ENCODE measurements around the gene RBM33. TPM values are rescaled to one million over a fixed set of nuclear protein-coding genes. Genes with fewer than 3 reads are reported as not detected.

The RBM33 gene
- total and polyA plus RNA-seq, 2 of the 13 experiments (the other 11 are each of a cell fraction or from before 2014, with no cell fraction given), result 12.4 to 28.9 TPM

DNA sequence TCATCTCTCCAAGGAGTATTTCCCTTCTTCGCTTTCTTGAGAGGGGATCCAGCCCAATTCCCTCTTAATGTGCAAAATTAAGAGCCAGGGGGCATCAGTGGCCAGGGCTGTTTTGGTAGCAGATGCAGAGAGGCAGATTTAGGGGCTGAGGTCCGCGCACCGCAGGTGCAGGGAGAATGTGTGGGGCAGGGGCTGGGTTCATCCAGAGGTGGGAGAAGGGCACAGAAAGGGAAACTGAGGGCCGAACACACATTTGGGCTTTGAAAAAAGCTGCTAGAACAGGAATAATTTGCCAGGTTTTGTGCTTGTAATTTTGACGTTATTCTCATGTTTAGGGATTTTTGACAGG, 174.3 kb downstream of the RBM33 start (continued):
- no peak for TF ChIP-seq ZNF225 (CRISPR knock-in tag; IDR thresholded peaks at IDR 0.05)

DNA sequence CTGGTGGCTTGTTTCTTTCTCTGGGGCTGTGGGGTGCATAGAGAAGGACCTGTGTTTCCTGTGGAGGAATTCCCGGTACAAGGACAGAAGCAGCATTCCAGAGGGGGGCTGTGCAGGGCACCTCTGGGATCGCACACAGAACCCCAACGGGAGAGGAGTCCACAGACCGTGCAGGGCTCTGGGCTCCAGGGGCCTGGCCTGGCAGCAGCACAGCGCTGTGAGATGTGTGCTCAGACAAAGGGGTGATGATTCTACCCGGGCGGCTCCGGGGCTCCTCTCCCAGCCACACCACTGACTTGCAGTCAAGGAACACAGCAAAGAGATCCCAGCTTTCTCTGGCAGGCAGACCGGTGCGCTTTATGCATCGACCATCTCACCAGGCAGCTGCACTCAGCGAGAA, 174.7 kb downstream of the RBM33 start:
- no peak overlapping the region for H3K9ac ChIP-seq (ENCODE audit: insufficient read depth, low read depth, low read length)
- no peaks in the 10 kb centered on the region for H3K36me3 ChIP-seq (replicated peaks in 1 of 2; ENCODE audit: control insufficient read depth in 1 of 2, insufficient read depth in 2 of 2, low read length in 2 of 2)
- no peaks in the 10 kb centered on the region for H3K9me3 ChIP-seq (ENCODE audit: low read length)
- no peak overlapping the region for H3K27ac ChIP-seq (ENCODE audit: extremely low read length, insufficient read depth, low read length)
- H4K20me1 ChIP-seq (ENCODE audit: insufficient read depth, low read length), result peaks cover 5% of the 10 kb centered on the region; the same call in 1 of the 2 replicates
- ATAC-seq, result no peak
- H3K4me2 ChIP-seq (ENCODE audit: low read depth, low read length), result no peak overlapping the region
- H3K27me3 ChIP-seq (ENCODE audit: control insufficient read depth in 1 of 2, insufficient read depth in 2 of 2, low read length in 2 of 2), result peaks cover 8 to 76% of the 10 kb centered on the region in 2 experiments
- no peak for DNase-seq (ENCODE audit: low spot score)
- in situ Hi-C loops (cut with HindIII; ENCODE audit: extremely low pct_ligation_motif_present, low pct_unique_long_range_greater_than_20kb) (loop anchor here (5.0 to 25.0 kb wide), 3 partner anchors 146 to 818 kb away; partner anchors contain the start of gene RNF32), intact Hi-C loops (cut with micrococcal nuclease; ENCODE audit: unreplicated experiment) (no loop called here)
- H2AFZ ChIP-seq (ENCODE audit: low read length), result no peak overlapping the region
- peaks cover under 1% of the 10 kb centered on the region; the same call in 1 of the 2 replicates for H3K4me1 ChIP-seq (ENCODE audit: insufficient read depth, low read length)
- no TSS peak for BruUV-seq (replicated peaks)
- no peaks in the 10 kb centered on the region for H3K79me2 ChIP-seq (ENCODE audit: insufficient read depth, low read length)
- TF ChIP-seq ZNF790 (CRISPR knock-in tag; IDR thresholded peaks at IDR 0.05; ENCODE audit: borderline replicate concordance) (no peak), RBFOX2 (IDR thresholded peaks at IDR 0.05; ENCODE audit: low read depth, low read length) (no peak), KLF12 (CRISPR knock-in tag; IDR thresholded peaks at IDR 0.05; ENCODE audit: borderline replicate concordance) (no peak), ZNF30 (CRISPR knock-in tag; IDR thresholded peaks at IDR 0.05) (no peak), ZNF878 (CRISPR knock-in tag; IDR thresholded peaks at IDR 0.05) (no peak), ZNF468 (CRISPR knock-in tag; IDR thresholded peaks at IDR 0.05) (no peak), ARNTL (CRISPR knock-in tag; IDR thresholded peaks at IDR 0.05) (no peak), NCOA1 (CRISPR knock-in tag; IDR thresholded peaks at IDR 0.05) (no peak), MTA1 (CRISPR knock-in tag; IDR thresholded peaks at IDR 0.05; ENCODE audit: borderline replicate concordance) (no peak)
- ChIA-PET POLR2A (no interaction called here), CTCF (ENCODE audit: low intra/inter-chr PET ratio, low total read pairs) (interaction anchor here (0.6 kb wide), 1 partner anchor 149 kb away, joined by 3 read pairs; no protein-coding TSS in a partner anchor)
- 59% methylated on average over 5 of the region's 12 CpGs for WGBS (ENCODE audit: low lambda C conversion rate)
- FAIRE-seq, result no peak
- no peak overlapping the region for H3K4me3 ChIP-seq (replicated peaks in 1 of 3; ENCODE audit: insufficient read depth in 1 of 3, low read depth in 2 of 3, low read length in 3 of 3)
